Stimulated activated CD4-positive, alpha-beta T cell treated with anti-CD3 and anti-CD28 coated beads, Interleukin-1b, Interleukin-23, amount 100 ng/mL, for 4 hours (primary cell): ENCODE results near the gene ADAM21.
"Not testable (repeated sequence)": the region's sequence is repeated elsewhere in the genome, so short reads cannot be mapped to it uniquely, and the experiment has no call there.

Experiments
- DNase-seq, 2 donors: peaks; one replicate each; pipeline ENCODE4 v3.0.0-alpha.2; 2020; ENCODE audit warnings: low read depth in 2 of 2

ADAM21 gene

DNA sequence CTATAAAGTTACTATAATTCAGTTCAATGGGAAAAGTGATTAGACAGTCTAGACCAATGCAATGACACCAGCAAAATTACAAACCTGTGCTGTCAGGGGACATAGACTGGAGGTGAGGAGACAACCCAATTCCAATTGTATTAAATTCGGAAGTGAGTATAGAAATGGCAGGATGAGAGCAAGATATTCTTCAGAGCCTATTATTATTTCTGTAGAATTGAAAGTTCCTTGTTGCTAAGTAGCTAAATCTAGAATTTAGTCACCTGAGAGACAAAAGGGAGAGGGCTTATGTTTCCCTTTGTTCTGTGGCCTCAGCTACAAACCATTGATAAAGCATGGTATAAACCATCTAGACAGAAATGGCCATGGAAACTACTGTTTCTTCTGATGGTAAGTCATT, at the start of gene ADAM21:
ADAM21 (plus strand) TSS at position 301 of the 400 bp plus-strand sequence. CDS start 5,326 bp downstream, outside the sequence.
- no peak for DNase-seq

DNA sequence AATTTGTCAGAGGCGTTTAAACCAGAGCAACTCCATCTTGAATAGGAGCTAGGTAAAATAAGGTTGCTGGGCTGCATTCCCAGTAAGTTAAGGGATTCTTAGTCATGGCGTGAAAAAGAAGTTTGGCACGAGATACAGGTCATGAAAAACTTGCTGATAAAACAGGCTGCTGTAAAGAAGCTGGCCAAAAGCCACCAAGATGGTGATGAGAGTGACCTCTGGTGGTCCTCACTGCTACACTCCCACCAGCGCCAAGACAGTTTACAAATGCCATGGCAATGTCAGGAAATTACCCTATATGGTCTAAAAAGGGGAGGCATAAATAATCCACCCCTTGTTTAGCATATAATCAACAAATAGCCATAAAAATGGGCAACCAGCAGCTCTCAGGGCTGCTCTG, 48.6 kb upstream of the ADAM21 start:
- not testable (repeated sequence) for DNase-seq

DNA sequence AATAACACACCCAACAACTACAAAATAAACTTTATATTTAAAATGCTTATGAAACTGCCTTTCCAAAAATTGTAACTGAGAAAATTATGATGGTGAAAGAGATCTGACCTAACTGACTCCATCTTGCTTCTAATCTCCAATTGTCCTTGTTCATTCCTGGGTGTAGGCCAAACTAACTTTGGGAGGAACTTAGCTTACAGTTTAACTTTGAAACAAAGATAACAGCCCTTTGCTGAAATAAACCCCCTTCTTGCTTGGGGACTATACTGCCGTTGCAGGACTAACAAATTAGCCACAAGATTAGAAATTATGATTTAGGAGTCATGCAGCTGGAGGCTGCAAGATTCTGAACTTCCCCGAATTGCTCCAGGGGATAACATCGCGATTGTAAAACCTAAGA, 45.8 kb upstream of the ADAM21 start:
- not testable (repeated sequence) for DNase-seq

DNA sequence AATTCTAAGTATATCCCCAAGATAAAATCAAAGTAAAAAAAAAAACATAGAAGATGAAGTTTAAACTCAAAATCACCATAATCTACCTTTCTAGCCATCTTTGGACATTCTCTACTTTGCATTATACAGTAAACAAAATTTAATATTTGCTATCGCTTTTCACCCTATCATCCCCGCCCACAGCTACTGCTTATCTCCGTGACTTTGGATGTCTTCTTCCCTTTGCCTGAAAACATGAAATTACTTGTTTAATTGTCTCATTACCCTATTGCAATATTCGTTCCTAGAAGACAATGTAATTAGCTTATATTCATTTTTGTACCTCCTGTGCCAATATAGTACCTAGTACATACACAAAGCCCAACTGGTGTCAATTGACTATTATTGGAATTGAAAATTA, 44.4 kb upstream of the ADAM21 start:
- no peak for DNase-seq

DNA sequence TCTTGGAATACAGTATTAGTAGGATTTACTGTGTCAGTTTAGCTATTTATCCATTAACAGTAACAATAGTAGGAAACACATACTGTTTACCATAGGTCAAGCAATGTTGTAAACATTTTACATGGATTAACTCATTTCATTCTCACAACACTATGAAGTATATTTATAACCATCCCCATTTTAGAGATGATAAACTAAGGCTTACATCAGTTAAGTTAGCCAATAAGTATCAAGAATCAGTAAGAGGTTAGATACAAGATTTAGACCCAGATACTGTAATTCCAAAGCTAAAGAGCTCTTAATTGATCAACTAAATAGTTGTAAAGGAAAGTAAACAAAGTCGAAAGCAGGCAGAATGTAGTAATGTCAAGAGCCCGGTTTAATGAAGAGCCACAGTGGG, 36.2 kb upstream of the ADAM21 start:
- DNase-seq, result no peak

DNA sequence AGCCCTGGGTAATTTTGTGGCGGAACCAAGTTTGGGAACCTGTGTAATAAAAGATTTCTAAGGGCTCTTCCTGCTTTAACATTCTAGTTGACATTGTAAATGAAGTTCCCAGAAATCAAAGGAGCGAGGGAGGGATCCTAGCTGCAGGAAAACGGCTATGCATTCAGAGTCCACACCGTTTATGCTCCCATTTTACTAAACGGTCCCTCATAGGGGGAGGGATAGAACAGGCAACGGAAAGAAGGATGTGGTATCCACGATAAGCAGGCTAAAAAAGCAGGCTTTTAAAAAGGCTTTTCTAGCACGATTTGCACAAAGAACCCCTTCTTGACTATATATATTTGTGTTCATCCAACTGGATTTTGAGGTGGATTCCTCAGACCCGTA, 35.6 kb upstream of the ADAM21 start:
- no peak for DNase-seq

DNA sequence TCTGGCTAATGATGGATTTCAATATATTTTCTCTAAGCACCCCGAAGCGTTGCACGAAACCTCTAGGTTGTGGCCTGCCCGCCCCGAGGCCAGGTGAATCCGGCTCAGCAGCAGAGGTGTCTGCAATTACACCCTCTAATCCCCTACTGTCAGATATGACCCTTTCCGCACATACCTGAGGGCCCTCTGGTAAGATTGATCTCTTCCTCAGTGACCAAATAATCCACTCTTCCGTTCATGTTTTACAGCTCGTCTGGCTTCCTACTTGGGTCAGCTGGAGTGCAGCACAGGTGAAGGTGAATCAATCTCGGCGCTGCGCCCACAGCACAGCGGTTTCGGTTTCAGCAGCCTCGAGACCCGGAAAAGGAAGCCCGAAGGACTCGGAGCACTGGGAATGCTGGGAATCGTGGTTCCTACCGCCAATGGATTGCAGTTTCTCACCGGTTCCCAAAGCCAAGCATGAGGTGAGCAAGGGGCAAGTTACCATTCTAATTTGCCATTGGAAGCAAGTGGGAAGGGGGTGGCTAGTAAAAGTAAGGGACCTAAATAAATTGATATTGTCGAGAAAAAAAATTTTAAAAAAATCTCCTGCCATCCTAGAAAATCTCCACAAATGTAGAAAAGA, 35.1 kb upstream of the ADAM21 start, which contains the start of gene SYNJ2BP:
SYNJ2BP (minus strand) TSS at position 366 of the 625 bp plus-strand sequence; CDS start at position 239, 127 bp downstream.
- peak; percentile 27 to 53 for DNase-seq

DNA sequence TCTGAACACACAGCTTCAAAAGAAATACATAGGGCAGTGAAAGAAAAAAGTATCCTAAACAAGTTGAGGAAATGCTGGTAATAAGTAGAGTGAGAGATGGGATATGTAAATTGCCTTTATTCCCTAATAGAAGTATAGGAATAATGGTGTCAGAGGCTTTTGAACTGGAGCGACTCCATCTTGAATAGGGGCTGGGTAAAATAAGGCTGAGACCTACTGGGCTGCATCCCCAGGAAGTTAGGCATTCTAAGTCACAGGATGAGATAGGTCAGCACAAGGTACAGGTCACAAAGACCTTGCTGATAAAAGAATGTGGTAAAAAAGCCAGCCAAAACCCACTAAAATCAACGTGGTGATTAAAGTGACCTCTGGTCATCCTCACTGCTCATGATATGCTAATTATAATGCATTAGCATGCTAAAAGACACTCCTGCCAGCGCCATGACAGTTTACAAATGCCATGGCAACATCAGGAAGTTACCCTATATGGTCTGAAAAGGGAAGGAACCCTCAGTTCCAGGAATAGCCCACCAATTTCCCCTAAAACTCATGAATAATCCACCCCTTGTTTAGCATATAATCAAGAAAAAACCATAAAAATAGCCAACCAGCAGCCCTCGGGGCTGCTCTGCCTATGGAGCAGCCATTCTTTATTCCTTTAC, 32.6 kb upstream of the ADAM21 start:
- not testable (repeated sequence) for DNase-seq

DNA sequence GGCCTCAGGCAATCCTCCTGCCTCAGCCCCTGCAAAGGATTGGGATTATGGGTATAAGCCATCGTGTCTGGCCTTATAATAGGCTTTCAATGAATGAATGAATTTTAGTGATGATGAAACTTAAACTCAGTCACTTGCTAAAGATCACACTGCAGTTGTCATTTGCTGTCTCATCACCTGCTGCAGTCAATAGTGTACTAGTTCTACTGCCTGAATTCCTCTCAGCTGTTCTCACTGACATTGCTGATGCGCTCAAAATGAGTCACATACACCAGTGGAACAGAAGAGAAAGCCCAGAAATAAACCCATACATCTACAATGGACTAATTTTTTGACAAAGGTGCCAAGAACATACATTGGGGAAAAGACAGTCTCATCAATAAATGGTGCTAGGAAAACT, 29.4 kb upstream of the ADAM21 start:
- DNase-seq, result no peak

DNA sequence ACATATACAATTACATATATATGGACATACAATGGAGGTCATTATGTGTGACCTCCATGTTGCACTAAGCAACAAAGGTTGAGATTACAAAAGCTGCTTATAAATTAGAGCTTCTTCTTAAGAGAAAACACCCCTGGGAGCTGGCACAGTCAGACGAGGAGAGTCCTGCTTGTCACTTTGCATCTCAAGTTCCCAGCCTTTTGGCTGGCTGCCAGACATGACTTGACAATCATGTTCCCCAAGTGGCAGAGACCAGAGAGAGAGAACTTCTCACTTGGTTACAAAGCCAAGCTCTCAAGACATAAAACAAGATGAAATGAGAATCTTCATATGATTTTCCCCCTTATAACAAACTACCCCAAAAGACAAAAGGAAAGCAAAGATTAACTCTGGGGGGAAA, 26.6 kb upstream of the ADAM21 start:
- no peak for DNase-seq

DNA sequence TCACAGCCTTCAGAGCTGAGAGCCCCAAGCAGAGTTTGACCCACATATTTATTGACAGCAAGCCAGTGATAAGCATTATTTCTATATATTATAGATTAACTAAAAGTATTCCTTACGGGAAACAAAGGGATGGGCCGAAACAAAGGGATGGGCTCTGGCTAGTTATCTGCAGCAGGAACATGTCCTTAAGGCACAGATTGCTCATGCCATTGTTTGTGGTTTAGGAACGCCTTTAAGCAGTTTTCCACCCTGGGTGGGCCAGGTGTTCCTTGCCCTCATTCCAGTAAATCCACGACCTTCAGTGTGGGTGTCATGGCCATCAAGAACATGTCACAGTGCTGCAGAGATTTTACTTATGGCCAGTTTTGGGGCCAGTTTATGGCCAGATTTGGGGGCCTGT, 25.4 kb upstream of the ADAM21 start:
- DNase-seq, result not testable (repeated sequence)

DNA sequence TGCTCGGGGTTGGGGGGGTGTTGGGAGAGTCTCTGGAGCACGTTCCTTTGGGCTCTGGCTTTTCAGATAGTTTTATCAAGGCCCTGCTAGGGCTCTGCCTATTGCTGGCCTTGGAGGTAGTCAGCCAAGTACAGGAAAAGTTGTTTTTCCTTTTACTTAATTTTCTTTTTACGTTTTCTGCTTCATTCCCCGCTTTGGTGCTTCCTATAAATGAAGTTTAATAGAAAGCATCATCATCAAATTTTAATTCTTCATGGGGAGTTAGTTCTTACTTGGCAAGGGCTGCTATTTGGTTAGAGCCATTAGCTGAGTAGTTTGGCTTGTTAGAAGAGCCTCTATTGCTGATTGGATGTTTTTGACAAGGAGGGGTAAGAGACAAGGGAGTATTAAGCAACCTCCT, 15.1 kb upstream of the ADAM21 start:
- DNase-seq, result no peak

DNA sequence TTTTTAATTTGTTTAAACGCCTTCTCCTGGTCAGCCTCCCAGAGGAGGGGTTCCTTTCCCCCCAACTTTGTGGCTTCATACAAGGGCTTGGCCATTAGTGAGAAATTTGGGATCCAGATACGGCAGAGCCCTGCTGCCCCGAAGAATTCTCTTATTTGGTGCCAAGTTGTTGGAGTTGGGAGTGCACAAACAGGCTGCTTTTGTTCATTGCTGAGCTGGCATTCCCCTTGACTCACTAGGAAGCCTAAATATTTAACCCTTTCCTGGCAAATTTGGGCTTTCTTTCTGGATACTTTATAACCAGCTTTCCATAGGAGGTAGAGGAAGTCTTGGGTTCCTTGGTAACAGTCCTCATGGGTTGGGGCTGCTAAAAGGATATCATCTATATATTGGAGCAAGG, 10.3 kb upstream of the ADAM21 start:
- DNase-seq, result no peak

DNA sequence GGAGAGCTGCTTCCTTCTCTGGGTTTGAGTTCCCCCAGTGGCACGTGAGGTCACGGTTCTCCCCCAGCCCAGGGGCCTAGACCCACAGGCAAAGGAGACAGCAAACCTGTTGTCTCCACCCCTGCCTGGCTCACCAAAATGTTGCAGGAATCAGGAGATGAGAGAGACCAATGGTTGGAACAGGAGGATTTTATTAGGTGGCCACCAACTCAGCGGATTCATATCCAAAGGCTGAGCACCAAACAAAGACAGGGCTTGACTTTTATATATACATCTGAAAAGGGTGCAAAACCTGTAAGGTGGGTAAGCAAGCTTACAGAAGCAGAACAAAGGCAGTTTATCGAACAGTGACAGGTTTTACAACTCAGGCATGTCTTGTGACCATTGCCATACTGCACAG, 9.2 kb upstream of the ADAM21 start:
- DNase-seq, result no peak

DNA sequence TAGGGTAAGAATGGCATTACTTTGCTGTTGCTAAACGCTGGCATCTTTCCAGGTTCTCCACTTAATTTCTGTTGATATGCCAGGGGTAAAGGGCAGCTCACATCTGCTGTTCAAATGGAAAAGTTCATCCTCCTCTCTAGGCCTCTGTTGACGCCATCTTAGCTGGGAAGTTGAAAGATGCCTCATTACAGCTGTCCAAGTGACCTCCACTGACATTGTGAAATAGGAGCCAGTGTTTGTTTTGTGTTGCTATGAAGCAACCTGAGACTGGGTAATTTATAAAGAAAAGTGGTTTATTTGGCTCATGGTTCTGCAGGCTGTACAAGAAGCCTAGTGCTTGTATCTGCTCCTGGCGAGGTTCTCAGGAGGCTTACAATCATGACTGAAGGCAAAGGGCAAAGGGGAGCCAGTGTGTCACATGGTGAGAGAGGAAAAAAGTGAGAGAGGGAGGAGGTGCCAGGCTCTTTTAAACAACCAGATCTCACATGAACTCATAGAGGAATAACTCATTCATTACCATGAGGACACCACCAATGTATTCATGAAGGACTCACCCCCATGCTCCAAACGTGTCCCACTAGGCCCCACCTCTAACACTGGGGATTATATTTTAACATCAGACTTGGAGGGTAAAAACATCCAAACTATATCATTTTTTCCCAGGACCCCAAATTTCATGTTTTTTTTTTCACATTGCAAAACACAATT, 3.2 kb upstream of the ADAM21 start:
- DNase-seq, result no peak

DNA sequence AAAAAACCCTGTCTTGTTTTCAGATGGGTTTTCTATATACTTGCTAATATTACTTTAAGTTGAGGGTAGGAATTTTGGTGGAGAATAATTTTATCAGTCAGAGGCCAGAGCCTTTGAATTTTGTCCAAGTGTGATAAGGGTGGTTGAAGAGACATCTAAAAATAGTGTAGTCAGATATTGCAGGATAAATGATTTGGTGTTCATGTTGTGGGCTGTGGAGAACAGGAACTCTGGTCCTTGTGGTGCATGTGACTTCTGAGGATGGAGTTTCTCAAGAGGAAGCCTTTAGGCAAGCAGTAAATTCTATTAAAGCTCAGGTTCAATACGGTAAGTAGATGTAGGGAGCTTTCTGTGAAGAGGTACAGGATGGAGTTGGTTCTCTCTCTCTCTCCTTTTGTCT, 2.8 kb downstream of the ADAM21 start:
- DNase-seq, result no peak

DNA sequence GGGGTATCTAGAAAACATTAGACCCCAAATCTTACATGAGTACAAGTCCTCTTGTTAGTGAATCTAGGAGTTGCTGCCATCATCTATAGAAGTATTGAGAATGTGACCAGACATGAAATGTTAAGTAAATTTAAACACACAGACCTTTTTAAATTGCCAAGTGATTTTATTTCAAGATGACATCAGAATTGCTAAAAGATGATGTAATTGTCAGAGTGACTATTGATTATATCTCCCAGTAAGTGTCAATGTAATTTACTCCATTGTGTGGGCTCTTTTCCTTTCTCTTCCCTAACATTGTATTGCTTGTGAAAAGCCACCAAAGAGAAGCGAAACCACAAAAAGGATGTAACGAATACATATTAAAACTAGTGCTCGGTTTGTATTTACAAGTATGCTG, 16.8 kb downstream of the ADAM21 start:
- no peak for DNase-seq

DNA sequence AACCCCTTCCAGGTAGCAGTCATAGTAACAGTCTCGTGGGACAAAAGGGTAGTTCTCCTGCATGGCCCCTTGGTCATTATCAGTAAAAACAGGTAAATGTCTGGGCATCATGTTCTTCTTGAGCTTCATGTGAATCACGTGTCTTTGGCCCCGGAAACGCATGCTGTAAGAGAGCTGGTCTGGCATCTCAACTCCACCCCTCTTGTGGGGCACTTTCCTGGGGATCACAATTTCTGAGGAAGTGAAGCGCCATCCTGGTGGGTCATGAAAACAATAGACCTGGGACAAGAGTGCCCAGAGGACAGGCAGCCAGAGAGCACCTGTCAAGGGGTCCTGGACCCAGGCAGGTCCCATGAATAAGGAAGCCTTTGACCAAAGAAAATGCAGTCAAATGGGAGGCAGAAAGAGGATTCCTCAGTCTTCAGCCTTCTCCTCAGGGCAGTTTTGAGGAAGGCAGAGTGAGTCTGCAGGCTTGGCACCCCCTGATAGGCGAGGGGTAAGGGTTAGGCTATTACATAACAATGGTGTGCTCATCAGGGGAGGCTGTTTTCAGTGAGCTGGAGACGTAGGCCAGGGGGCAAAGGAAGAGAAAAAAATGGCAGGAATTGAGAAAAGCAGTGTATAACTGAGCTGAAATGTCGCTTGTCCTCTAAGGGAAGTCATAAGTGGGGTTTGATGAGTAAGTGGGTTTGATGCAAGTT, 19.0 kb downstream of the ADAM21 start:
- DNase-seq, result not testable (repeated sequence)

DNA sequence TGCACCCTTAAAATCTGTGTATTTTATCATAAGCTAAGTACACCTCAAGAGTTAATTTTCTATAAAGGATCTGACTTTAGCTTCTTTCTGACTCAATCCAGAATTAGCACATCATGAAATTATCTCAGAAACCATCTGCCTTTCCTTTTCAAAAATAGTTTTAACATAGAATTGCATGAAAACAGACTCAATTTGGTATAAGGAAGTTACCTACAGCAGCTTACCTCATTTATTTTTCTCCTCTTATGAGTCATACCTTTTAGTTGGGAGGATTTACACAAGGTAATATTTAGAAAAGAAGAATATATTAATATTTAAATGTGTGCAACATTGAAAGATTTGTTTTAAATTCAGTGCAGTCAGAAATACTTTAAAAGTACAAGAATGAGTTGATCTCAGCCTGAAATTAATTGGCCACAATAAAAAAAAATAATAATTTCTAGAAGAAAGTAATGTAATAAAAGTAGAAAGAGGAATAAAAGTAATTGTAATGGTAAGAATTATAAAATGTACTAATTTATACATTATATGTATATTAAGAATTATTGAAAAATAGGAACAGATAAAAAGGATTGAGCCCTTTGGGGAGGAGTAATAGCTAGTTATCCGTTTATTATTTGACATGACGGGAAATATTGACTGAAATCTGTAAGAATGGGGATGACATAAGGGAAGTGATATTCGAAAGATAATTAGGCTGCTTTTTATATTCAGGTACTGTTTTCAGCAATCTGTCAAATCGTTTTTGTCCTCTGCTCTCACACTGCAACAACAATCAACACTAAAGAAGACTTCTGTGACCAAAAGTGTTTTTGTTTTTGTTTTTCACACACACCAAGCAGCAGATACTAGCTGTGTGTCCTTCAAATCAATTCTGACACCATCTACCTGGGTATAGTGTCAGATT, 20.5 kb downstream of the ADAM21 start:
- no peak for DNase-seq

DNA sequence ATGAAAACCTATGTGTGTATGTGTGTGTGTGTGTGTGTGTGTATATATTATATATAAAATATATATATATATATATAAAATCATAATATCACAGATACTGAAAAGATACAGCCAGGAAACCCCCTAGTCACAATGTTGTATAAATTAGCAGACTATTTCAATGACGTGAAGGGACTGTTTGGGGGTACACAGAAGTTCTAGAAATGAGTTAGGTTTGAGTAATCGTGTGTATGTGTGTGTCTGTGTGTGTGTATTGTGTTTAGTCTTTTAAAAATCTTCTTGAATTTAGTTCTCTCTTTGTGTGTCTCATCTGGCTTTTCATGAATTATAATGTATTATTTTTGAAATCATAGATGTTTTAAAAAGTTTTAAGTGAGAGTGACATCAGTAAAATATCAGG, 21.9 kb downstream of the ADAM21 start:
- DNase-seq, result no peak

DNA sequence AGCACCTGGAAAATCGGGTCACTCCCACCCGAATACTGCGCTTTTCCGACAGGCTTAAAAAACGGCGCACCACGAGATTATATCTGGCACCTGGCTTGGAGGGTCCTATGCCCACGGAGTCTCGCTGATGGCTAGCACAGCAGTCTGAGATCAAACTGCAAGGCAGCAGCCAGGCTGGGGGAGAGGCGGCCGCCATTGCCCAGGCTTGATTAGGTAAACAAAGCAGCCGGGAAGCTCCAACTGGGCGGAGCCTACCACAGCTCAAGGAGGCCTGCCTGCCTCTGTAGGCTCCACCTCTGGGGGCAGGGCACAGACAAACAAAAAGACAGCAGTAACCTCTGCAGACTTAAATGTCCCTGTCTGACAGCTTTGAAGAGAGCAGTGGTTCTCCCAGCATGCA, 23.5 kb downstream of the ADAM21 start:
- DNase-seq, result not testable (repeated sequence)
